ENCODE measurements around the gene SEC14L3. TPM values are rescaled to one million over a fixed set of nuclear protein-coding genes. Genes with fewer than 3 reads are reported as not detected.

The SEC14L3 gene
- total RNA-seq, 1 experiment from 2014 or later, result not detected

- TF ChIP-seq CTCF (conservative IDR thresholded peaks at IDR 0.05), result no peak
- Histone ChIP-seq H3K4ac (ENCODE audit: low read depth, low read length) (no peak overlapping the region), H3T11ph (ENCODE audit: low read length) (no peak overlapping the region), H4K8ac (replicated peaks; ENCODE audit: insufficient read length, low read depth, low read length) (no peak overlapping the region), H3K56ac (ENCODE audit: insufficient read length, low read depth, low read length) (no peak overlapping the region), H3K4me1 (ENCODE audit: insufficient read depth, low read length) (peaks cover 3% of the 10 kb centered on the region; the same call in 1 of the 2 replicates), H2BK20ac (ENCODE audit: low read depth, low read length, poor library complexity, severe bottlenecking) (no peak overlapping the region), H4K91ac (ENCODE audit: insufficient read length, low read depth, low read length) (no peak overlapping the region), H3K27me3 (ENCODE audit: insufficient read depth, low read length) (no peaks in the 10 kb centered on the region), H2BK15ac (ENCODE audit: low read depth, low read length) (no peak overlapping the region), H3K18ac (ENCODE audit: insufficient read length, low read depth, low read length) (no peak overlapping the region), H4K20me1 (ENCODE audit: control insufficient read depth, insufficient read depth, insufficient read length) (no peaks in the 10 kb centered on the region), H3K9me3 (ENCODE audit: control insufficient read depth, low read depth, low read length) (no peaks in the 10 kb centered on the region), H2AFZ (ENCODE audit: low read length) (no peak overlapping the region), H2BK120ac (ENCODE audit: low read depth, low read length, poor library complexity, severe bottlenecking) (no peak overlapping the region), H3K14ac (ENCODE audit: insufficient read depth, low read length) (no peak overlapping the region), H2BK5ac (ENCODE audit: insufficient read length, low read length) (no peak overlapping the region), H2AK5ac (ENCODE audit: insufficient read length, low read length) (no peak overlapping the region), H3K23ac (ENCODE audit: insufficient read length, low read depth, low read length) (no peak overlapping the region), H2BK12ac (ENCODE audit: insufficient read length, low read depth, low read length) (no peak overlapping the region), H3K79me1 (ENCODE audit: insufficient read depth, low read depth, low read length, poor library complexity, severe bottlenecking) (no peaks in the 10 kb centered on the region), H3K27ac (ENCODE audit: insufficient read length, low read depth, low read length) (no peak overlapping the region), H3K4me2 (ENCODE audit: insufficient read depth, insufficient read length, low read length) (no peak overlapping the region), H4K5ac (ENCODE audit: insufficient read length, low read depth, low read length) (no peak overlapping the region), H3K9ac (ENCODE audit: extremely low read depth, insufficient read length, low read length) (no peak overlapping the region), H3K23me2 (ENCODE audit: insufficient read length, low read depth, low read length, poor library complexity, severe bottlenecking) (no peaks in the 10 kb centered on the region), H3K79me2 (ENCODE audit: insufficient read depth, low read length) (no peaks in the 10 kb centered on the region)
- no peak for DNase-seq
- H3K27ac Mint-ChIP-seq, result no peak overlapping the region
- no peaks in the 10 kb centered on the region for H3K27me3 Mint-ChIP-seq (ENCODE audit: low read depth)
- WGBS (ENCODE audit: extremely low coverage, insufficient read length, low lambda C conversion rate), result no CpG with 5 or more reads among the region's 1 CpG
- no peak overlapping the region for H3K4me3 Mint-ChIP-seq
- H3K4me1 Mint-ChIP-seq, result peaks cover 8 to 10% of the 10 kb centered on the region in 2 experiments
- H3K9me3 Mint-ChIP-seq, result no peaks in the 10 kb centered on the region
- H3K36me3 Mint-ChIP-seq (ENCODE audit: insufficient read depth in 1 of 3, low read depth in 3 of 3), result peaks cover 11 to 71% (median 59%) of the 10 kb centered on the region in 3 experiments
These were observed 55.0 kb downstream of the SEC14L3 start for GRCh38 chr22:30416837-30417236.

Measured in H9 (cell line).